ENCODE results near the gene RFXANK. TPM values are rescaled to one million over a fixed set of nuclear protein-coding genes. Genes with fewer than 3 reads are reported as not detected.

RFXANK gene
- total and polyA plus RNA-seq, 4 donors, result 8.9 to 27.8 (median 19.0) TPM

DNA sequence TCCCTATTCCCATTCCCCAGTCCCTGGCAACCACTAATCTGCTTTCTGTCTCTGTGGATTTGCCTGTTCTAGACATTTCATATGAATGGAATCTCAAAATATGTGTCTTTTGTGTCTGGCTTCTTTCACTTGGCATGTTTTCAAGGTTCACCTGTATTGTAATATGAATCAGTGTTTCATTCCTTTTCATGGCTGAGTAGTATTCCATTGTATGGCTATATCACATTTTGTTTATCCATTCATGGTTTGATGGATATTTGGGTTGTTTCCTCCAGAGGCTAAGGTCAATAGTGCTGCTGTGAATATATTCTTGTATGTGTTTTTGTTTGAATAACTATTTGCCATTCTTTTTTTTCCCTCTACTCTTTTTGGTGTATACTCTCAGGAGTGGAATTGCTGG is 44.1 kb downstream of the RFXANK start:
- H3K4me3 ChIP-seq (ENCODE audit: low read depth in 1 of 3, low read length in 3 of 3), result no peak overlapping the region
- no peak for TF ChIP-seq HNF4A (conservative IDR thresholded peaks at IDR 0.05)
- no peak for TF ChIP-seq SP1 (IDR thresholded peaks at IDR 0.05)
- TF ChIP-seq JUND (IDR thresholded peaks at IDR 0.05), result no peak
- TF ChIP-seq RXRA (IDR thresholded peaks at IDR 0.05), result no peak
- no peak for TF ChIP-seq HNF4G (IDR thresholded peaks at IDR 0.05)
- TF ChIP-seq EGR1 (IDR thresholded peaks at IDR 0.05; ENCODE audit: low read depth in 2 of 2), result no peak
- TF ChIP-seq, protein P1, sequence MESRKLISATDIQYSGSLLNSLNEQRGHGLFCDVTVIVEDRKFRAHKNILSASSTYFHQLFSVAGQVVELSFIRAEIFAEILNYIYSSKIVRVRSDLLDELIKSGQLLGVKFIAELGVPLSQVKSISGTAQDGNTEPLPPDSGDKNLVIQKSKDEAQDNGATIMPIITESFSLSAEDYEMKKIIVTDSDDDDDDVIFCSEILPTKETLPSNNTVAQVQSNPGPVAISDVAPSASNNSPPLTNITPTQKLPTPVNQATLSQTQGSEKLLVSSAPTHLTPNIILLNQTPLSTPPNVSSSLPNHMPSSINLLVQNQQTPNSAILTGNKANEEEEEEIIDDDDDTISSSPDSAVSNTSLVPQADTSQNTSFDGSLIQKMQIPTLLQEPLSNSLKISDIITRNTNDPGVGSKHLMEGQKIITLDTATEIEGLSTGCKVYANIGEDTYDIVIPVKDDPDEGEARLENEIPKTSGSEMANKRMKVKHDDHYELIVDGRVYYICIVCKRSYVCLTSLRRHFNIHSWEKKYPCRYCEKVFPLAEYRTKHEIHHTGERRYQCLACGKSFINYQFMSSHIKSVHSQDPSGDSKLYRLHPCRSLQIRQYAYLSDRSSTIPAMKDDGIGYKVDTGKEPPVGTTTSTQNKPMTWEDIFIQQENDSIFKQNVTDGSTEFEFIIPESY (IDR thresholded peaks at IDR 0.05), result no peak
- TF ChIP-seq FOXA1 (IDR thresholded peaks at IDR 0.05), result no peak
- no peak for TF ChIP-seq YY1 (IDR thresholded peaks at IDR 0.05)
- TF ChIP-seq TAF1 (conservative IDR thresholded peaks at IDR 0.05), result no peak
- no peak for TF ChIP-seq FOXA2 (IDR thresholded peaks at IDR 0.05)
- TF ChIP-seq, protein P2, sequence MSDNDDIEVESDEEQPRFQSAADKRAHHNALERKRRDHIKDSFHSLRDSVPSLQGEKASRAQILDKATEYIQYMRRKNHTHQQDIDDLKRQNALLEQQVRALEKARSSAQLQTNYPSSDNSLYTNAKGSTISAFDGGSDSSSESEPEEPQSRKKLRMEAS (IDR thresholded peaks at IDR 0.05), result no peak
- TF ChIP-seq, protein P3, sequence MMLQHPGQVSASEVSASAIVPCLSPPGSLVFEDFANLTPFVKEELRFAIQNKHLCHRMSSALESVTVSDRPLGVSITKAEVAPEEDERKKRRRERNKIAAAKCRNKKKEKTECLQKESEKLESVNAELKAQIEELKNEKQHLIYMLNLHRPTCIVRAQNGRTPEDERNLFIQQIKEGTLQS (IDR thresholded peaks at IDR 0.05), result no peak
- TF ChIP-seq, protein P4, sequence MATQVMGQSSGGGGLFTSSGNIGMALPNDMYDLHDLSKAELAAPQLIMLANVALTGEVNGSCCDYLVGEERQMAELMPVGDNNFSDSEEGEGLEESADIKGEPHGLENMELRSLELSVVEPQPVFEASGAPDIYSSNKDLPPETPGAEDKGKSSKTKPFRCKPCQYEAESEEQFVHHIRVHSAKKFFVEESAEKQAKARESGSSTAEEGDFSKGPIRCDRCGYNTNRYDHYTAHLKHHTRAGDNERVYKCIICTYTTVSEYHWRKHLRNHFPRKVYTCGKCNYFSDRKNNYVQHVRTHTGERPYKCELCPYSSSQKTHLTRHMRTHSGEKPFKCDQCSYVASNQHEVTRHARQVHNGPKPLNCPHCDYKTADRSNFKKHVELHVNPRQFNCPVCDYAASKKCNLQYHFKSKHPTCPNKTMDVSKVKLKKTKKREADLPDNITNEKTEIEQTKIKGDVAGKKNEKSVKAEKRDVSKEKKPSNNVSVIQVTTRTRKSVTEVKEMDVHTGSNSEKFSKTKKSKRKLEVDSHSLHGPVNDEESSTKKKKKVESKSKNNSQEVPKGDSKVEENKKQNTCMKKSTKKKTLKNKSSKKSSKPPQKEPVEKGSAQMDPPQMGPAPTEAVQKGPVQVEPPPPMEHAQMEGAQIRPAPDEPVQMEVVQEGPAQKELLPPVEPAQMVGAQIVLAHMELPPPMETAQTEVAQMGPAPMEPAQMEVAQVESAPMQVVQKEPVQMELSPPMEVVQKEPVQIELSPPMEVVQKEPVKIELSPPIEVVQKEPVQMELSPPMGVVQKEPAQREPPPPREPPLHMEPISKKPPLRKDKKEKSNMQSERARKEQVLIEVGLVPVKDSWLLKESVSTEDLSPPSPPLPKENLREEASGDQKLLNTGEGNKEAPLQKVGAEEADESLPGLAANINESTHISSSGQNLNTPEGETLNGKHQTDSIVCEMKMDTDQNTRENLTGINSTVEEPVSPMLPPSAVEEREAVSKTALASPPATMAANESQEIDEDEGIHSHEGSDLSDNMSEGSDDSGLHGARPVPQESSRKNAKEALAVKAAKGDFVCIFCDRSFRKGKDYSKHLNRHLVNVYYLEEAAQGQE (IDR thresholded peaks at IDR 0.05), result no peak
- peaks cover 3 to 15% (median 5%) of the 10 kb centered on the region in 4 donors for H3K9me3 ChIP-seq (ENCODE audit: control insufficient read depth in 4 of 4, low read length in 3 of 4)
- no peak overlapping the region for H3K9ac ChIP-seq (ENCODE audit: low read depth in 1 of 2, low read length in 2 of 2)
- H3K4me1 ChIP-seq (ENCODE audit: control insufficient read depth in 4 of 4, insufficient read depth in 4 of 4, low read length in 3 of 4), result no peaks in the 10 kb centered on the region
- H3K27ac ChIP-seq (ENCODE audit: low read depth in 1 of 2, low read length in 2 of 2), result no peak overlapping the region
- no peaks in the 10 kb centered on the region for H3K36me3 ChIP-seq (ENCODE audit: control insufficient read depth in 4 of 4, insufficient read depth in 3 of 4, low read depth in 1 of 4, low read length in 3 of 4)
- H3K27me3 ChIP-seq (ENCODE audit: control insufficient read depth in 4 of 4, insufficient read depth in 4 of 4, low read length in 3 of 4), result no peaks in the 10 kb centered on the region
- no peak for DNase-seq (ENCODE audit: low spot score)

DNA sequence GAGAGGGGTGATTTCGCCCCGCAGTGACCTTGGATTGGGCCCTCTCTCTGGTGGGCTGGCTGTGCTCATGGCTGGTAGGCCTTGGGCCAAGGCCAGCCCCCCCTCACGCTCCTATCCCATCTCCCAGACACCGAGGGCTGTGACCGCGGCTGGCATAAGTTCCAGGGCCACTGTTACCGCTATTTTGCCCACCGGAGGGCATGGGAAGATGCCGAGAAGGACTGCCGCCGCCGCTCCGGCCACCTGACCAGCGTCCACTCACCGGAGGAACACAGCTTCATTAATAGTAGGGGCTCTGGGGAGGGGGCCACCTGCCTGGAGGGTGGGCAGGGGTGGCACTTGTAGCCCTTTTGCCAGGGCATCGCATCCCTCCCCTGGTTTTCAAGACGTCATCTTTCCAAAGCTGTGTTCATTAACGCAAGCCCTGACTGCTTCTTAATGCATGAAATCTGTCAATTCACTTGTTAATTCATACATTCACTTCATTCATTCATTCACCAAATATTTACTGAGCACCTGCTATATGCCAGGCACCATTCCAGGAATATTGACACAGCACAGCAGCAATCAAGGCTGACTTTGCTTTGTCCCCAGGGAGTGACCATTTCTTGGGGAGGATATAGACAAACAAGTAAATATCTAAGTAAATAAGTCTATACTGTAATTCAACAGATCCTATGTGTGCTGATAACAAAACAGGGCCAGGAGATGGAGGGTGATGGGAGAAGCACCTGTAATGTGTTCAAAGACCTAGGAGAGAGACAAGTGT is 46.3 kb downstream of the RFXANK start:
- Histone ChIP-seq H3K4me1 (ENCODE audit: control insufficient read depth in 4 of 4, insufficient read depth in 4 of 4, low read length in 3 of 4) (no peaks in the 10 kb centered on the region), H3K9me3 (ENCODE audit: control insufficient read depth in 4 of 4, low read length in 3 of 4) (peaks cover 3 to 15% (median 5%) of the 10 kb centered on the region in 4 donors), H3K27me3 (ENCODE audit: control insufficient read depth in 4 of 4, insufficient read depth in 4 of 4, low read length in 3 of 4) (no peaks in the 10 kb centered on the region), H3K4me3 (ENCODE audit: low read depth in 1 of 3, low read length in 3 of 3) (no peak overlapping the region), H3K36me3 (ENCODE audit: control insufficient read depth in 4 of 4, insufficient read depth in 3 of 4, low read depth in 1 of 4, low read length in 3 of 4) (no peaks in the 10 kb centered on the region), H3K9ac (ENCODE audit: low read depth in 1 of 2, low read length in 2 of 2) (no peak overlapping the region), H3K27ac (ENCODE audit: low read depth in 1 of 2, low read length in 2 of 2) (no peak overlapping the region)
- 85% methylated on average over 18 of the region's 18 CpGs for WGBS
- DNase-seq (ENCODE audit: low spot score), result no peak
- TF ChIP-seq NR2F2 (IDR thresholded peaks at IDR 0.05) (no peak), RXRA (IDR thresholded peaks at IDR 0.05) (no peak), FOXA1 (IDR thresholded peaks at IDR 0.05) (no peak), JUND (IDR thresholded peaks at IDR 0.05) (no peak), EGR1 (IDR thresholded peaks at IDR 0.05; ENCODE audit: low read depth in 2 of 2) (no peak)
